Coronary artery (tissue), 2 donors: ENCODE measurements around the gene ACCS.
A peak's percentile ranks its signal among the peaks of the same experiment; 100 is the strongest.

Experiments used
- DNase-seq: peaks from one replicate; pipeline ENCODE4 v3.0.0-alpha.2; 2017; ENCODE audit warnings: low spot score
- H3K27ac ChIP-seq, 2 donors: fragments of 200-600 bp; sonication (generic); one replicate each; pipeline ENCODE4 v1.5.1; 2016 to 2019
- H3K4me3 ChIP-seq: fragments of 200-600 bp; sonication (generic); 2 replicates; pipeline ENCODE4 v1.5.1; 2016; ENCODE audit warnings: mild to moderate bottlenecking, moderate library complexity
- CTCF ChIP-seq: fragments of 200-600 bp; sonication (generic); IDR thresholded peaks from one replicate; pipeline ENCODE4 v1.5.1; 2019; ENCODE audit warnings: antibody characterized with exemption

The ACCS gene

GRCh38 chr11:44031549-44031948 lies 34.5 kb upstream of the ACCS start:
- H3K4me3 ChIP-seq, result no peak overlapping the region
- peak; percentile 70 for DNase-seq
- no peak for TF ChIP-seq CTCF
- H3K27ac ChIP-seq, result peak overlapping the region; percentile 88 to 91

- peak; percentile 93 for DNase-seq
- Histone ChIP-seq H3K27ac (peak overlapping the region; percentile 88 to 91), H3K4me3 (no peak overlapping the region)
These were observed 33.6 kb upstream of the ACCS start for GRCh38 chr11:44032299-44033085.

GRCh38 chr11:44033411-44033850 lies 32.6 kb upstream of the ACCS start:
- peak overlapping the region; percentile 88 to 91 for H3K27ac ChIP-seq
- no peak for DNase-seq
- no peak overlapping the region for H3K4me3 ChIP-seq
- TF ChIP-seq CTCF, result no peak

More at GRCh38 chr11:44032299-44033085, 33.6 kb upstream of the ACCS start:
- no peak for TF ChIP-seq CTCF

DNA sequence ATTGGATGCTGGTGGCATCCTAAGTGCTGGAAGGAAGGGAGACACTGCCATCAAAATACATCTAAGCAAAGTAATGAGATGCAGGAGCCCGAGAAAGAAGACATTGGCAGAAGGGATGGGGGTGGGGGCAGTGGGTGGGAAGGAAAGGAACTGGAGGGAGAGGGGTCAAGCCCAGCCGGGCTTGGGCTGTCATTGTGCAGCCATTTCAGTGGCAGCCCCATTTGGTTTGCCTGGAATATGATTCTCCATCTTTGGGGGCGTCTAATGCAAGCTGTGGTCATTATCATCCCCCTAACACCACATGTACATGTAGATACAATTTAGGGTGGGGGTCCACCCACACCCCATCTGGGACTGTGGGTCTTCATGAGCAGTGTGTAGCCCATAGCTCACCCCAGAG lies 32.2 kb upstream of the ACCS start:
- DNase-seq, result no peak
- Histone ChIP-seq H3K4me3 (no peak overlapping the region), H3K27ac (peak overlapping the region; percentile 88 to 91)
- no peak for TF ChIP-seq CTCF

DNA sequence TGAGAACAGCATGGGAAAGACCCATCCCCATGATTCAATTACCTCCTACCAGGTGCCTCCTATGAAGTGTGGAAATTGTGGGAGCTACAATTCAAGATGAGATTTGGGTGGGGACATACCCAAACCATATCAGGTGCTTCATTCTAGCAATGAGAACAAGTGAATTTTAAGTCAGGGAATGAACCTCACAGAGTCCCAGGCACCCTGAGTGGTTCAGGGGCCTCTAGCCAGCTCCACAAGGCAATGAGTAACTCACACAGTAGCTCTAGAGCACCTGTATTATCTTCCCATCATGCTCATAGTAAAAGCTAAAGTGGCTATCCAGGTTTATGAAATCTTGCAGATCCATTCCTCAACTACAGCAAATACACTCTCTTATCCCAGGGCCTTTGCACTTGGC lies 31.4 kb upstream of the ACCS start:
- peak overlapping the region; percentile 88 to 91 for H3K27ac ChIP-seq
- no peak for DNase-seq
- no peak overlapping the region for H3K4me3 ChIP-seq
- no peak for TF ChIP-seq CTCF

- peak; percentile 63 for TF ChIP-seq CTCF
- Histone ChIP-seq H3K27ac (peak overlapping the region; percentile 61 to 89), H3K4me3 (no peak overlapping the region)
- DNase-seq, result peak; percentile 95
These were observed 29.0 kb upstream of the ACCS start for GRCh38 chr11:44036811-44037657.
